Panc1 (cell line): ENCODE measurements around the gene DNASE1.

Experiments used
- POLR2AphosphoS5 ChIP-seq: IDR thresholded peaks from 2 replicates; pipeline ENCODE4 v1.6.1; 2012; ENCODE audit warnings: mild to moderate bottlenecking, low read depth, low read length, moderate library complexity
- TF ChIP-seq, protein P1 (sequence below): fragments of 450-650 bp; IDR thresholded peaks from 2 replicates; pipeline ENCODE4 v1.5.1; 2017; ENCODE audit warnings: mild to moderate bottlenecking

DNA sequence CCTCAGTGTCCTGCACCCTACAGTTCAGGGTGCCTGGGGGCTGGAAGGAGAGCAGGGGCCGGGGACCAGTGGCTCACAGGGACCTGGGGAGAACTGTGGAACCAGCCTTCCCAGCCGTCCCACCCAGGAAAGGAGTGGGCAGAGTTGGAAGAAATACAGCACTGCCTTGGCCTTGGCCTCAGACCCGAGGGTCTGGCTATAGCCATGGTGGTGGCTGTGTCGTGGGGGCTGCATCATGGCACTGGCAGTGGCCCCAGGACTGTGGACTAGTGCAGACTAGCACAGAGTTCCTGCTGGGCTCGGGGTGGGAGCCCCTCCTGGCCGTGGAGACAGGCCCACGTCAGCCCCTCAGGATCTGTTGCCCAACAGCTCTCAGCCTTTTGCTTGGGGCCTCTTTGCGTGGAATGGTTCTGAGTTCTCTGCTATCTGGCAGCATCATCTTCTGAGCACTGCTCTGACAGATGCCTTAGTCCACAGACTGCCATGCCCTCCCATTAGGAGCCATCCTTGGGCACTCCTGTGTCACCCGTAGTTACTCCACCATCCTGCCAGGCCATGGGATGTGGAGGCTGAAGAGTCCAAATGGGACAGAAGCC lies 12.6 kb upstream of the DNASE1 start:
- TF ChIP-seq, protein P1, sequence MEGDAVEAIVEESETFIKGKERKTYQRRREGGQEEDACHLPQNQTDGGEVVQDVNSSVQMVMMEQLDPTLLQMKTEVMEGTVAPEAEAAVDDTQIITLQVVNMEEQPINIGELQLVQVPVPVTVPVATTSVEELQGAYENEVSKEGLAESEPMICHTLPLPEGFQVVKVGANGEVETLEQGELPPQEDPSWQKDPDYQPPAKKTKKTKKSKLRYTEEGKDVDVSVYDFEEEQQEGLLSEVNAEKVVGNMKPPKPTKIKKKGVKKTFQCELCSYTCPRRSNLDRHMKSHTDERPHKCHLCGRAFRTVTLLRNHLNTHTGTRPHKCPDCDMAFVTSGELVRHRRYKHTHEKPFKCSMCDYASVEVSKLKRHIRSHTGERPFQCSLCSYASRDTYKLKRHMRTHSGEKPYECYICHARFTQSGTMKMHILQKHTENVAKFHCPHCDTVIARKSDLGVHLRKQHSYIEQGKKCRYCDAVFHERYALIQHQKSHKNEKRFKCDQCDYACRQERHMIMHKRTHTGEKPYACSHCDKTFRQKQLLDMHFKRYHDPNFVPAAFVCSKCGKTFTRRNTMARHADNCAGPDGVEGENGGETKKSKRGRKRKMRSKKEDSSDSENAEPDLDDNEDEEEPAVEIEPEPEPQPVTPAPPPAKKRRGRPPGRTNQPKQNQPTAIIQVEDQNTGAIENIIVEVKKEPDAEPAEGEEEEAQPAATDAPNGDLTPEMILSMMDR: no peak
- no peak for TF ChIP-seq POLR2AphosphoS5
